Karpas-422 (cell line): ENCODE measurements around the gene MIEN1. TPM values are rescaled to one million over a fixed set of nuclear protein-coding genes. Genes with fewer than 3 reads are reported as not detected.

Experiments
- DNase-seq: peaks from one replicate; pipeline ENCODE4 v3.0.0-alpha.2; 2015
- H2AFZ ChIP-seq: fragments of 200-600 bp; sonication (generic); 2 replicates; pipeline ENCODE4 v1.6.1; 2014; ENCODE audit warnings: antibody characterized with exemption, low read length, mixed read lengths
- H3K27ac ChIP-seq: fragments of 200-600 bp; sonication (generic); 2 replicates; pipeline ENCODE4 v1.5.1; 2014; ENCODE audit warnings: mild to moderate bottlenecking, low read length, moderate library complexity
- H3K27me3 ChIP-seq: fragments of 200-600 bp; sonication (generic); 2 replicates; pipeline ENCODE4 v1.6.1; 2014; ENCODE audit warnings: low read length, mixed read lengths
- H3K36me3 ChIP-seq: fragments of 200-600 bp; sonication (generic); 2 replicates; pipeline ENCODE4 v1.6.1; 2014; ENCODE audit warnings: low read length, mixed read lengths; ENCODE audit not compliant: insufficient read depth
- H3K4me1 ChIP-seq: fragments of 200-600 bp; sonication (generic); 2 replicates; pipeline ENCODE4 v1.6.1; 2014; ENCODE audit warnings: mild to moderate bottlenecking, low read length, mixed read lengths
- H3K4me2 ChIP-seq: fragments of 200-600 bp; sonication (generic); 2 replicates; pipeline ENCODE4 v1.6.1; 2014; ENCODE audit warnings: low read length, low read depth, mild to moderate bottlenecking; ENCODE audit not compliant: poor library complexity, severe bottlenecking
- H3K4me3 ChIP-seq: fragments of 200-600 bp; sonication (generic); 2 replicates; pipeline ENCODE4 v1.5.1; 2014; ENCODE audit warnings: mild to moderate bottlenecking, antibody characterized with exemption, low read length, mixed read lengths
- H3K79me2 ChIP-seq: fragments of 200-600 bp; sonication (generic); 2 replicates; pipeline ENCODE4 v1.6.1; 2014; ENCODE audit warnings: mild to moderate bottlenecking, low read length, mixed read lengths
- H3K9ac ChIP-seq: fragments of 200-600 bp; sonication (generic); 2 replicates; pipeline ENCODE4 v1.6.0; 2014; ENCODE audit warnings: low read length
- H3K9me2 ChIP-seq: fragments of 200-600 bp; sonication (generic), shearing (Covaris generic); replicated peaks from 2 replicates; pipeline ENCODE4 v1.6.0; 2014; ENCODE audit warnings: mild to moderate bottlenecking, low read length, moderate library complexity; ENCODE audit not compliant: insufficient read depth
- H3K9me3 ChIP-seq: fragments of 300-700, 200-600 bp; sonication (generic); 2 replicates; pipeline ENCODE4 v1.6.1; 2014; ENCODE audit warnings: low read length, mixed read lengths
- H4K20me1 ChIP-seq: fragments of 200-600 bp; sonication (generic); 2 replicates; pipeline ENCODE4 v1.6.1; 2014; ENCODE audit warnings: mild to moderate bottlenecking, antibody characterized with exemption, low read length, low read depth; ENCODE audit not compliant: insufficient read depth
- total RNA-seq: library from RNA; depleted of rRNA; stranded (reverse); fragments of >200 nt; shearing (Covaris generic); gene quantifications from 2 replicates; pipeline ENCODE4 v1.2.3, GENCODE V29; 2014; ENCODE audit warnings: low replicate concordance

The MIEN1 gene
- total RNA-seq, 1 experiment from 2014 or later: 77.8 TPM

DNA sequence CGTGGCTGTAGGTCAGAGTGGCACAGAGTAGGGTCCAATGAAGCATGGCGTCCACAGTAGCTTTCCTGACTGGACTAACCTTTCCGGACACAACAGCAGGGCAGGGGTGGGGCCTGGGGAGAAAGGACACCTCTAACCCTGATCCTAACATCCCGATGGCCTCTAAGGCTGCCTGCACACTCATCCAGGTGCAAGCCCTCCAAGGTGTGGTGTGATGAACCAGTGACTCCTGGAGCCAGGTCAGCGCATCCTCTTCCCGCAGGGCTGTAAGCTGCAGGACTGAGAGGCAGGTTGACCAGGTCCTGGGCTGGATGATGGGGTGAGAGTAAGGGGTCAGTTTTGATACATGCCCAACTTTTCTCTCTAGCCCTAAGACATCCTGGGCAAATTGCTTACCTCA is 33.6 kb downstream of the MIEN1 start:
- H4K20me1 ChIP-seq: no peaks in the 10 kb centered on the region
- no peaks in the 10 kb centered on the region for H3K9me3 ChIP-seq
- no peak for DNase-seq
- H2AFZ ChIP-seq: no peak overlapping the region
- H3K27me3 ChIP-seq: no peaks in the 10 kb centered on the region
- no peaks in the 10 kb centered on the region for H3K79me2 ChIP-seq
- H3K27ac ChIP-seq: no peak overlapping the region
- no peak overlapping the region for H3K4me2 ChIP-seq
- no peaks in the 10 kb centered on the region for H3K36me3 ChIP-seq
- no peak overlapping the region for H3K4me3 ChIP-seq
- no peaks in the 10 kb centered on the region for H3K4me1 ChIP-seq
- no peak overlapping the region for H3K9ac ChIP-seq
- H3K9me2 ChIP-seq: no peaks in the 10 kb centered on the region

DNA sequence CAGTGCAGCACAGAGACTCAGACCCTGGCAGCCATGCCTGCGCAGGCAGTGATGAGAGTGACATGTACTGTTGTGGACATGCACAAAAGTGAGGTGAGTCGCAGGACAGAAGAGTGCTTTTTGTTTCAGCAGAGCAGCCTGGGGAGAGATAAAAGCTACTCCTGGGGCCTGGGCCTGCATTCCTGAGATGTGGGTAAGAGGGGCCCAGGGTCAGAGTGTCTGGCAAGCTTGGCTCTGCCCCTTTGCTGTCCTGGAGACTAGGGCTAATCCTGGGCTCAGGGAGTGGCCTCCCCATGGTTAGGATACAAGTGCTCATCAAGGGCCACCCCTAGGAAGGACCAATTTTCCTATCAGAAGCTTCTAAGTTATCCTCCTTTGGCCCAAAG is 35.2 kb downstream of the MIEN1 start:
- no peak overlapping the region for H3K27ac ChIP-seq
- no peak overlapping the region for H3K4me3 ChIP-seq
- no peak overlapping the region for H2AFZ ChIP-seq
- H3K9me3 ChIP-seq: no peaks in the 10 kb centered on the region
- H3K4me2 ChIP-seq: no peak overlapping the region
- H3K9me2 ChIP-seq: no peaks in the 10 kb centered on the region
- no peak for DNase-seq
- no peaks in the 10 kb centered on the region for H4K20me1 ChIP-seq
- no peak overlapping the region for H3K9ac ChIP-seq
- no peaks in the 10 kb centered on the region for H3K79me2 ChIP-seq
- no peaks in the 10 kb centered on the region for H3K27me3 ChIP-seq
- H3K36me3 ChIP-seq: no peaks in the 10 kb centered on the region
- H3K4me1 ChIP-seq: no peaks in the 10 kb centered on the region

DNA sequence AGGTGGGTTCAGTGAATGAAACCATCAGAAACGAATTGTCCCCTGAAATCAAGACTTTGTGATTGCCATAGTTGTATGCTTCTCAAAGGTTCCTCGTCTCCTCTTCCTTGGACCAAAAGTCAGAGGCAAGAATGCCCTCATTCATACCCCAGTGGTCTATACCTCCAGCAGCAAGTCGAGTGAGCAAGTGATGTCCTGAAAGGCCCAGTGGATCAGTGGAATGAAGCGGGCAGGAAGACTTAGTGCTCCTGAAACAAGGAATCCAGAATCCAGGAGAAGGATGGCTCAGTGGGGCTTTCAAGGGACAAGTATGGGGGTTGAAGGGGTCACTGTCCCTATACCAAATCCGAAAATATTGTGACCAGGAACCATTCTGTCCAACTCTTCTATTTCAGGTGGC is 35.7 kb downstream of the MIEN1 start:
- DNase-seq: no peak
- no peaks in the 10 kb centered on the region for H3K79me2 ChIP-seq
- H4K20me1 ChIP-seq: no peaks in the 10 kb centered on the region
- H3K9me3 ChIP-seq: no peaks in the 10 kb centered on the region
- H3K4me1 ChIP-seq: no peaks in the 10 kb centered on the region
- no peak overlapping the region for H3K4me2 ChIP-seq
- no peaks in the 10 kb centered on the region for H3K27me3 ChIP-seq
- H3K27ac ChIP-seq: no peak overlapping the region
- H2AFZ ChIP-seq: no peak overlapping the region
- no peak overlapping the region for H3K9ac ChIP-seq
- H3K9me2 ChIP-seq: no peaks in the 10 kb centered on the region
- no peaks in the 10 kb centered on the region for H3K36me3 ChIP-seq
- no peak overlapping the region for H3K4me3 ChIP-seq

DNA sequence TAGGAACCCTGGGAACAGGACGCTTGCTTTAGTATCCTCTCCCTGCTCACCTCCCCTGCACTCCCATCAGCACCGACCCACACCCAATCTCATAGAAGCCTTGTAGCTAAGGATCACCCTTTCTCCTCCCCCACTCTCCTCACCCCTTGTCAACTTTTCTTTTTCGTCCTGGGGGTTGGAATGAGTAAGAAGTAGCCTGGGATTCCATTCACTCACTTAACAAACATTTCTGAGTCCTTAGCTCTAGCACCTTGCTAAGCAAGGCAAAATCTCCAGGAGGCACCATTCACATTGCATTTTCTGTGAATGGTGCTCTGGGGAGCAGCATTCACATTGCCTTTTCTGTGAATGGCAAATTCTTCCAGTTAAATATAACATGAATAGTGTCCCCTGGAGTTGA is 41.4 kb downstream of the MIEN1 start:
- Histone ChIP-seq H3K9me2 (no peaks in the 10 kb centered on the region), H4K20me1 (no peaks in the 10 kb centered on the region), H3K79me2 (no peaks in the 10 kb centered on the region), H2AFZ (no peak overlapping the region), H3K9me3 (no peaks in the 10 kb centered on the region), H3K4me3 (peak overlapping the region; percentile 84), H3K4me2 (peak overlapping the region; percentile 96), H3K27ac (peak overlapping the region; percentile 81), H3K36me3 (no peaks in the 10 kb centered on the region), H3K9ac (peak overlapping the region; percentile 79), H3K4me1 (peaks cover 20% of the 10 kb centered on the region), H3K27me3 (no peaks in the 10 kb centered on the region)
- no peak for DNase-seq

DNA sequence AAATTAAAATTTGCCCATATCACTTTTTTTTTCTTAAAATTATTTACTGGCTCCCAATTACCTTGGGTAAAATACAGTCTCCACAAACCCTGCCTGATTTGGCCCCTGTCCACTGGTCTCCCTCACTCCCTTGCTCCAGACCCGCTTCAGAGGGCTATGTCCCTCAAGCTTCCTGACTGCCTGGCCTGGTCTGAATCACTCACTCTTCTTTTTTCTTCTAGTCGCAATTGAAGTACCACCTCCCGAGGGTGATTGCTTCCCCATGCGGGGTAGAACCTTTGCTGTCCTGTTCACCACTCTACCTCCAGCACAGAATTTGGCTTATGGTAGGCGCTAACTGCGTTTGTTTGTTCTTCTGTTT is 41.9 kb downstream of the MIEN1 start:
- Histone ChIP-seq H3K9ac (peak overlapping the region; percentile 79), H3K4me3 (peak overlapping the region; percentile 84), H3K36me3 (no peaks in the 10 kb centered on the region), H3K27ac (peak overlapping the region; percentile 81), H2AFZ (peak overlapping the region; percentile 23; the same call in 1 of the 2 replicates), H3K9me2 (no peaks in the 10 kb centered on the region), H3K27me3 (no peaks in the 10 kb centered on the region), H3K79me2 (no peaks in the 10 kb centered on the region), H3K9me3 (no peaks in the 10 kb centered on the region), H3K4me2 (peak overlapping the region; percentile 96), H4K20me1 (no peaks in the 10 kb centered on the region), H3K4me1 (peaks cover 20% of the 10 kb centered on the region)
- DNase-seq: no peak

DNA sequence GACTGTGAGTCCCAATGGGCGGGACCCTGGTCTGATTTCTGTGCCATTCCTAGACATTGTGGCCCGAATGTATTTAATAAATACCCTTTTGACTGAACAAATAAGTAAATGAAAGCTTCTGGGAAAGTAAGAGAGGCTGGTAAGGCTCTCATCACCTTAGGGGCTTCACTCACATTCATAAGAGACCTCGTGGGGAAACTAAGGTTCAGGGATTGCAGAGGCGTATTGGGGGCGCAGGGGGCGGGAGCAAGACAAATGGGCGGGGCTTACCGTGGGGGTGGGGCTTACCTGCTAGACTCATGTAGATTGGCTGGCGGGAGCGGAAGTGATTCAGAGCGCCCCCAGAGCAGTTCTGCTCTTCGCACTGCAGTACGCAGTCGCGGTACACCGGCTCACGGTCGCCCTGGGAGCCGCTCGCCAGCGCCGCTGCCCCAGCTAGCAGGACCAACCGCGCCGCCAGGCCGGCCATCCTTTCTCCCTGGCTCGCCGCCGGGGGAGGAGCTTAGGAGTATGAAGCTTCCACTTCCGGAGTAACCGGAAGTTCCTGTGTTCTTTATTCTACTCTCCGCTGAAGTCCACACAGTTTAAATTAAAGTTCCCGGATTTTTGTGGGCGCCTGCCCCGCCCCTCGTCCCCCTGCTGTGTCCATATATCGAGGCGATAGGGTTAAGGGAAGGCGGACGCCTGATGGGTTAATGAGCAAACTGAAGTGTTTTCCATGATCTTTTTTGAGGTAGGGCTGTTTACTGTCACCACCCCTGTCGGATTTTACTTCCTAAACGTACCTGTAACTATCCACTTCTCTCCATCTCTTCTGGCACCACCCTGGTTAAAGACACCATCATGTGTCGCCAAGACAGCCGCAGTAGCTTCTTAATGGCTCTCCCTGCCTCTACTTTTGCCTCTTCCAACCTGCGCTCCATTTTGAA is 42.5 kb downstream of the MIEN1 start, which contains the start of gene PGAP3:
TSS of gene PGAP3 (minus strand) at position 512 of the 929 bp plus-strand sequence. CDS start at position 469, 43 bp downstream.
- peak within 1 kb of the TSS; percentile 81 for H3K27ac ChIP-seq
- peak within 1 kb of the TSS; percentile 79 for H3K9ac ChIP-seq
- peak within 1 kb of the TSS; percentile 29 for H2AFZ ChIP-seq
- H3K4me1 ChIP-seq: peaks cover 20% of the 10 kb centered on the region
- H3K9me3 ChIP-seq: no peaks in the 10 kb centered on the region
- no peaks in the 10 kb centered on the region for H3K79me2 ChIP-seq
- no peaks in the 10 kb centered on the region for H3K36me3 ChIP-seq
- H3K27me3 ChIP-seq: no peaks in the 10 kb centered on the region
- peak within 1 kb of the TSS; percentile 96 for H3K4me2 ChIP-seq
- peak within 1 kb of the TSS; percentile 84 for H3K4me3 ChIP-seq
- H3K9me2 ChIP-seq: no peaks in the 10 kb centered on the region
- DNase-seq: peak; percentile 95
- no peaks in the 10 kb centered on the region for H4K20me1 ChIP-seq

DNA sequence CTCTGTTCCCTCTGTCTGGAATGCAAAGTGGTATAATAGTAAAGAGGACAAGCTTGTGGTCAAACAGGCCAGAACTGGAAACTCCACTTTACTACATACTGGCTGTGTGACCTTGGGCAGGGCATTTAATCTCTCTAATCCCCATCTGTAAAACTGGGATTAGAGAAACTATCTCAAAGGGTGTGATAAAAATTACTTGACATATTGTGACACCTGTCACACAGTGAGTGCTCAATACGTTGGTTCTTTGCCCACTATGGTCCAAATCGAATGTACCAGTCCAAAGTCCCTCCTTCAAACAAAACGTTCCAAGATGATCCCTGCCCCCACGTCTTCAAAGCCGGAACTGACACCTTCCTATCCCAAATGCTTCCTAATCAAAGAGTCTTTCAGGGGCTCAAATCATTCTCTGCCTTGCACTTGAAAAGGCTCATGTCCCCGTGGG is 43.2 kb downstream of the MIEN1 start:
- Histone ChIP-seq H3K9me2 (no peaks in the 10 kb centered on the region), H2AFZ (peak overlapping the region; percentile 29; the same call in 1 of the 2 replicates), H3K4me2 (peak overlapping the region; percentile 96), H3K36me3 (no peaks in the 10 kb centered on the region), H4K20me1 (no peaks in the 10 kb centered on the region), H3K9me3 (no peaks in the 10 kb centered on the region), H3K79me2 (no peaks in the 10 kb centered on the region), H3K4me1 (peaks cover 20% of the 10 kb centered on the region), H3K27ac (peak overlapping the region; percentile 81; the same call in 1 of the 2 replicates), H3K4me3 (peak overlapping the region; percentile 84), H3K27me3 (no peaks in the 10 kb centered on the region), H3K9ac (peak overlapping the region; percentile 79)
- DNase-seq: no peak

DNA sequence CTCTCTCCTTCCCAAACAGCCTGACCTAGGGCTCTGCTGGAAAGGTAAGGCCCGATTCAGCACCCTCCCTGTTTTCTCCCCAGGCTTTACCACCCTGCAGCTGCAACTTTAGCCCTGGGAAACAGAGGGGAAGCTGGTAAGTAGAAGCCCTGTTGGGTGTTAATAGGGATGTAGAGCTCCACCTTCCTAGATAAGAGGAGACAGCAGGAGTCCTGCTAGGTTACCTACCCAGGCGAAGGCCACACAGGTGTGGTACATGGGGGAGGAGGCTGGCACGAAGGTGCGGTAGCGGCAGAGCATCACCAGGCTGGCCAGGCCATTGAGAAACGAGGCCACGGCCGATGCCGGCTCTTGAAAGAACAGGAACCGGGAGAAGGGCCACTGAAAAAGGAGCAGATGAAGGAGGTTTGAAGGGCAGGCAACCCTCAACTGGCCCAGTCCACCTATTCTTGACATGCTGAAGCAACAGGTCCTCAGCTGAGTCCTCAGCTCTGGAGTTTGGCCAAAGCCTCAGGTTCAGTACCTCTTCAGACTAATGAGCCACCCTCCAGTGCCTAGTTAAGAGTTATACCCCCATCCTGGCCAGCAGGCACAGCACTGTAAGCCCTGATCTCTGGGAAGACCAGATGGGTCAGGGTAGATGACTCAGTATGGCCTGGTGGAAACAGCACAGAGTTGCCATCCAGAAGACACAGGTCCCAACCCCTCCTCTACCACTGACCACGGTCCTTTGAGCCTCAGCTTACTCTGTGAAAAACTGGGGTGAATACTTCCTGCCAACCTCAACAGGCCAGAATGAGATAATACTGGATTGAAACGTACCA is 45.8 kb downstream of the MIEN1 start:
- peaks cover 32% of the 10 kb centered on the region for H3K4me1 ChIP-seq
- no peak overlapping the region for H3K27ac ChIP-seq
- no peaks in the 10 kb centered on the region for H3K27me3 ChIP-seq
- no peak overlapping the region for H3K4me2 ChIP-seq
- no peaks in the 10 kb centered on the region for H3K9me2 ChIP-seq
- H3K4me3 ChIP-seq: no peak overlapping the region
- no peak overlapping the region for H2AFZ ChIP-seq
- H3K36me3 ChIP-seq: no peaks in the 10 kb centered on the region
- no peak overlapping the region for H3K9ac ChIP-seq
- H3K9me3 ChIP-seq: no peaks in the 10 kb centered on the region
- H3K79me2 ChIP-seq: no peaks in the 10 kb centered on the region
- no peaks in the 10 kb centered on the region for H4K20me1 ChIP-seq
- no peak for DNase-seq
